Activated naive CD4-positive, alpha-beta T cell treated with anti-CD3 and anti-CD28 coated beads, Interleukin-2, amount 10 ng/mL, durations not matched to agents 7 days and 5 days (primary cell): ENCODE results near the gene UBE2F.
"Not testable (repeated sequence)": the region's sequence is repeated elsewhere in the genome, so short reads cannot be mapped to it uniquely, and the experiment has no call there.

Source experiments
- CTCF ChIA-PET: fragments of 350-600 bp; sonication (Branson Sonifier 250); formaldehyde crosslinking; loops from one replicate; lab custom pipeline; 2021; ENCODE audit warnings: antibody characterized with exemption; lab: Charles Lee
- DNase-seq: peaks from one replicate; pipeline ENCODE4 v3.0.0-alpha.2; 2020
- H3K27ac Mint-ChIP-seq: one replicate; pipeline ENCODE4 v1.8.0; 2021; ENCODE audit warnings: mild to moderate bottlenecking, moderate library complexity, mixed read lengths
- H3K27me3 Mint-ChIP-seq: one replicate; pipeline ENCODE4 v1.8.0; 2021; ENCODE audit warnings: mild to moderate bottlenecking, mixed read lengths
- H3K36me3 Mint-ChIP-seq: one replicate; pipeline ENCODE4 v1.8.0; 2021; ENCODE audit warnings: mixed read lengths
- H3K4me1 Mint-ChIP-seq: one replicate; pipeline ENCODE4 v1.8.0; 2021; ENCODE audit warnings: mixed read lengths
- H3K4me3 Mint-ChIP-seq: one replicate; pipeline ENCODE4 v1.8.0; 2021; ENCODE audit warnings: mild to moderate bottlenecking, moderate library complexity, mixed read lengths
- H3K9me3 Mint-ChIP-seq: one replicate; pipeline ENCODE4 v1.8.0; 2021; ENCODE audit warnings: mixed read lengths

Gene UBE2F

GRCh38 chr2:237978058-237978712 lies 11.4 kb downstream of the UBE2F start:
- Mint-ChIP-seq H3K4me3 (no peak overlapping the region), H3K27ac (peak overlapping the region; percentile 17), H3K9me3 (no peaks in the 10 kb centered on the region), H3K27me3 (no peaks in the 10 kb centered on the region), H3K4me1 (peaks cover 62% of the 10 kb centered on the region), H3K36me3 (peaks cover 54% of the 10 kb centered on the region)
- CTCF ChIA-PET: interaction anchor here (0.9 to 3.5 kb wide), 2 partner anchors 9 to 120 kb away, joined by 3 to 19 read pairs; no protein-coding TSS in a partner anchor
- DNase-seq: no peak

- no peak for DNase-seq
Measured at GRCh38 chr2:237979331-237979730, 12.5 kb downstream of the UBE2F start.

GRCh38 chr2:237980087-237980486 lies 13.3 kb downstream of the UBE2F start:
- H3K36me3 Mint-ChIP-seq: peaks cover 61% of the 10 kb centered on the region
- CTCF ChIA-PET: interaction anchor here (0.6 to 3.5 kb wide), 3 partner anchors 10 to 145 kb away, joined by 3 to 19 read pairs (median 3); no protein-coding TSS in a partner anchor
- H3K4me3 Mint-ChIP-seq: no peak overlapping the region
- H3K27me3 Mint-ChIP-seq: no peaks in the 10 kb centered on the region
- H3K27ac Mint-ChIP-seq: peak overlapping the region; percentile 72
- H3K9me3 Mint-ChIP-seq: no peaks in the 10 kb centered on the region
- DNase-seq: no peak
- H3K4me1 Mint-ChIP-seq: peaks cover 68% of the 10 kb centered on the region

More at GRCh38 chr2:237979331-237979730, 12.5 kb downstream of the UBE2F start:
- H3K4me1 Mint-ChIP-seq: peaks cover 67% of the 10 kb centered on the region
- peak overlapping the region; percentile 25 for H3K27ac Mint-ChIP-seq
- no peaks in the 10 kb centered on the region for H3K9me3 Mint-ChIP-seq
- H3K4me3 Mint-ChIP-seq: no peak overlapping the region
- CTCF ChIA-PET: interaction anchor here (0.9 to 3.5 kb wide), 3 partner anchors 10 to 121 kb away, joined by 3 to 19 read pairs (median 3); no protein-coding TSS in a partner anchor
- H3K36me3 Mint-ChIP-seq: peaks cover 57% of the 10 kb centered on the region
- no peaks in the 10 kb centered on the region for H3K27me3 Mint-ChIP-seq

GRCh38 chr2:237980751-237981150 lies 13.9 kb downstream of the UBE2F start:
- H3K9me3 Mint-ChIP-seq: no peaks in the 10 kb centered on the region
- CTCF ChIA-PET: interaction anchor here (0.6 to 3.5 kb wide), 3 partner anchors 11 to 283 kb away, joined by 3 to 19 read pairs (median 4); no protein-coding TSS in a partner anchor

GRCh38 chr2:237981621-237982020 lies 14.8 kb downstream of the UBE2F start:
- not testable (repeated sequence) for H3K27me3 Mint-ChIP-seq, H3K27ac Mint-ChIP-seq, H3K4me3 Mint-ChIP-seq, H3K9me3 Mint-ChIP-seq, DNase-seq
- H3K36me3 Mint-ChIP-seq: peaks cover 62% of the 10 kb centered on the region
- CTCF ChIA-PET: interaction anchor here (1.9 to 3.5 kb wide), 2 partner anchors 12 to 282 kb away, joined by 4 to 19 read pairs; no protein-coding TSS in a partner anchor
- peaks cover 60% of the 10 kb centered on the region for H3K4me1 Mint-ChIP-seq

More at GRCh38 chr2:237980751-237981150, 13.9 kb downstream of the UBE2F start:
- Mint-ChIP-seq H3K4me1 (peaks cover 68% of the 10 kb centered on the region), H3K4me3 (peak overlapping the region; percentile 6), H3K36me3 (peaks cover 61% of the 10 kb centered on the region), H3K27me3 (no peaks in the 10 kb centered on the region), H3K27ac (peak overlapping the region; percentile 72)
- DNase-seq: peak; percentile 39

GRCh38 chr2:237982039-237982725 lies 15.4 kb downstream of the UBE2F start:
- H3K4me1 Mint-ChIP-seq: peaks cover 56% of the 10 kb centered on the region
- no peaks in the 10 kb centered on the region for H3K9me3 Mint-ChIP-seq
- H3K27ac Mint-ChIP-seq: no peak overlapping the region
- CTCF ChIA-PET: interaction anchor here (1.9 to 3.5 kb wide), 2 partner anchors 13 to 282 kb away, joined by 4 to 19 read pairs; no protein-coding TSS in a partner anchor
- H3K36me3 Mint-ChIP-seq: peaks cover 62% of the 10 kb centered on the region
- DNase-seq: no peak
- no peaks in the 10 kb centered on the region for H3K27me3 Mint-ChIP-seq
- H3K4me3 Mint-ChIP-seq: no peak overlapping the region

GRCh38 chr2:237983922-237984321 lies 17.1 kb downstream of the UBE2F start:
- no peaks in the 10 kb centered on the region for H3K9me3 Mint-ChIP-seq
- CTCF ChIA-PET: no interaction called here
- no peak overlapping the region for H3K27ac Mint-ChIP-seq
- peaks cover 44% of the 10 kb centered on the region for H3K4me1 Mint-ChIP-seq
- H3K27me3 Mint-ChIP-seq: no peaks in the 10 kb centered on the region
- DNase-seq: no peak
- H3K36me3 Mint-ChIP-seq: peaks cover 56% of the 10 kb centered on the region
- no peak overlapping the region for H3K4me3 Mint-ChIP-seq

- Mint-ChIP-seq H3K27ac (no peak overlapping the region), H3K36me3 (peaks cover 50% of the 10 kb centered on the region), H3K4me1 (peaks cover 14% of the 10 kb centered on the region), H3K4me3 (no peak overlapping the region), H3K9me3 (no peaks in the 10 kb centered on the region), H3K27me3 (no peaks in the 10 kb centered on the region)
- CTCF ChIA-PET: interaction anchor here (0.9 kb wide), 1 partner anchor 19 kb away, joined by 5 read pairs; no protein-coding TSS in a partner anchor
- DNase-seq: no peak
Measured at GRCh38 chr2:237987268-237987667, 20.5 kb downstream of the UBE2F start.

- peaks cover 53% of the 10 kb centered on the region for H3K36me3 Mint-ChIP-seq
- CTCF ChIA-PET: no interaction called here
- H3K27ac Mint-ChIP-seq: no peak overlapping the region
- no peak overlapping the region for H3K4me3 Mint-ChIP-seq
- H3K9me3 Mint-ChIP-seq: no peaks in the 10 kb centered on the region
- no peaks in the 10 kb centered on the region for H3K27me3 Mint-ChIP-seq
- peaks cover 14% of the 10 kb centered on the region for H3K4me1 Mint-ChIP-seq
- no peak for DNase-seq
Measured at GRCh38 chr2:237993701-237994100, 26.9 kb downstream of the UBE2F start.

- Mint-ChIP-seq H3K4me1 (peaks cover 23% of the 10 kb centered on the region), H3K4me3 (no peak overlapping the region), H3K36me3 (peaks cover 56% of the 10 kb centered on the region), H3K9me3 (no peaks in the 10 kb centered on the region), H3K27ac (no peak overlapping the region), H3K27me3 (no peaks in the 10 kb centered on the region)
- DNase-seq: no peak
- CTCF ChIA-PET: no interaction called here
Measured at GRCh38 chr2:237995036-237995435, 28.2 kb downstream of the UBE2F start.

- peaks cover 56% of the 10 kb centered on the region for H3K36me3 Mint-ChIP-seq
- no peak overlapping the region for H3K4me3 Mint-ChIP-seq
- CTCF ChIA-PET: no interaction called here
- no peak overlapping the region for H3K27ac Mint-ChIP-seq
- H3K9me3 Mint-ChIP-seq: no peaks in the 10 kb centered on the region
- no peaks in the 10 kb centered on the region for H3K27me3 Mint-ChIP-seq
- no peak for DNase-seq
- H3K4me1 Mint-ChIP-seq: peaks cover 23% of the 10 kb centered on the region
Measured at GRCh38 chr2:237996021-237996593, 29.3 kb downstream of the UBE2F start.

GRCh38 chr2:237997521-237997920 lies 30.7 kb downstream of the UBE2F start:
- no peaks in the 10 kb centered on the region for H3K27me3 Mint-ChIP-seq
- DNase-seq: no peak
- no peak overlapping the region for H3K4me3 Mint-ChIP-seq
- H3K4me1 Mint-ChIP-seq: peaks cover 26% of the 10 kb centered on the region
- H3K9me3 Mint-ChIP-seq: no peaks in the 10 kb centered on the region
- H3K27ac Mint-ChIP-seq: no peak overlapping the region
- peaks cover 58% of the 10 kb centered on the region for H3K36me3 Mint-ChIP-seq
- CTCF ChIA-PET: no interaction called here

- no peak for DNase-seq
- Mint-ChIP-seq H3K27me3 (no peaks in the 10 kb centered on the region), H3K9me3 (no peaks in the 10 kb centered on the region), H3K27ac (peak overlapping the region; percentile 62), H3K36me3 (peaks cover 58% of the 10 kb centered on the region), H3K4me3 (peak overlapping the region; percentile 30), H3K4me1 (peaks cover 35% of the 10 kb centered on the region)
- CTCF ChIA-PET: interaction anchor here (1.5 kb wide), 1 partner anchor 30 kb away, joined by 3 read pairs; no protein-coding TSS in a partner anchor
Measured at GRCh38 chr2:237998530-237998929, 31.7 kb downstream of the UBE2F start.
